ENCODE data around the gene TRAF7.
"Not testable (repeated sequence)": the region's sequence is repeated elsewhere in the genome, so short reads cannot be mapped to it uniquely, and the experiment has no call there.

Gene TRAF7

DNA sequence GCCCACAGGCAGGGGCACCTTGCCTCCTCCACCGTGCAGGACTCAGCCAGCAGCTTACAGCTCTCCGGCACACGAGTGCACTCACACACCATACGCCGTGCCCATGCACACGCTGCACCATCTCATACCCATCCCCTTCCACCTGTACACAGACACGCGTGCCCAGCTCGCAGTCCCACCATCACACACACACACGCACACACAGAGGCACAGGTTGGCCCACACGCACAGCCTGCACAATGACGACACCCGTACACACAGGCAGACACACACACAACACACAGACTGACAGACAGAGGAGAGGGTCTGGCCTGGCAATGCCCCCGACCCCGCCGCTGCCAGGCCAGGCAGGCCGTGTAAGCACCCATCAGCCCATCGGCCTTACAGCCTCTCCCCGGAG is 28.8 kb downstream of the TRAF7 start:
- DNase-seq, result no peak

DNA sequence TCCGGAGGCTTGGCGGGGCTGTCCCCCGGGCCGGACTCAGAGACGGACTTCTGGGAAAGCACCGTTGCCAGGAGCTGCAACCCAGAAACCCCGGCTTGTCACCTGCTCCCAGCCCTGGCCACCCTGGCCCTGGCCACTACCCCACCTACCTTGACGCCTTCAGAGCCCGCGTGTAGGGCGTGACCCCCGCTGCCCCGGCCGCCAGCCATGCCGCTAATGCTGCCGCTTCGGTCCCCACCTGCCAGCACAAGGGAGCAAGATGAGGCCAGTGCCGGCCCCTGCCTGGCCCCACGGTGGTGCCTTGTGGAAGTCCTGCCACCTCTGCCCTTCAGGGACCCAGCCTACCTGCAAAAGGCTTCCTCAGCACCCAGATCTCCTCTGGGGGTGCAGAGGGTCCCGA is 29.4 kb downstream of the TRAF7 start:
- no peak for DNase-seq

DNA sequence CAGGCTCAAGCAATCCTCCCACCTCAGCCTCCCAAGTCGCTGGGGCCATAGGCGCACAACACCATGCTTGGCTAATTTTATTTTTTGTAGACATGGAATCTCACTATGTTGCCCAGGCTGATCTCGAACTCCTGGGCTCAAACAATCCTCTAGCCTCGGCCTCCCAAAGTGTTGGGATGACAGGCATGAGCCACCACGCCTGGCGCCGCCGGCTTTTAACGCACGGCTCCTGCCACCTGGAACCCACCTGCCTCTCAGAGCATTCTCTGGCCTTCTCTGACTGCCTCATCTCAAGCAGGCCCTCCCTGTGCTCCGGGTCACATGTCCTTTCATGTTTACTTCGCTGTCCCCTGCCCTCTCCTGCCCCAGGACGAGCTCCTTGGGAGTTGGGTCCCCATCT is 30.5 kb downstream of the TRAF7 start:
- no peak for DNase-seq

DNA sequence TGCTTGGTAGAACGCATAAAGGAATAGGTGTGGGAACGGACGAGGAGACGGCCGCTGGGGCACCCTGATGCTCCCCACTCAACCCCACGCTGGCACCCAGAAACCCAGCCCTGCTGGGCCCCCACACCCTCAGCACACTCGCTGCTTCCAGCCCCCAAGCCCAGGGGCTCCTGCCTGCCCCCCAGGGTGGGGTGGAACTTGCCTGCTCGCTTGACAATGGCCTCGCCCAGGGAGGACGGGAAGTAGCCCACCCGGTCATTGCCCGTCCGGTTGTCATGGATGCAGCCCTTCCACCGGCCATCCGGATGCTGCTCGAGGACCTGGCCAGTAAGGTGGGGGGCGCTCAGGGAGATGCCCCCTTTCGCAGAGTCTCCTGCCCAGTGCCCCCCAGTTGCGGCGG is 30.9 kb downstream of the TRAF7 start:
- no peak for DNase-seq

DNA sequence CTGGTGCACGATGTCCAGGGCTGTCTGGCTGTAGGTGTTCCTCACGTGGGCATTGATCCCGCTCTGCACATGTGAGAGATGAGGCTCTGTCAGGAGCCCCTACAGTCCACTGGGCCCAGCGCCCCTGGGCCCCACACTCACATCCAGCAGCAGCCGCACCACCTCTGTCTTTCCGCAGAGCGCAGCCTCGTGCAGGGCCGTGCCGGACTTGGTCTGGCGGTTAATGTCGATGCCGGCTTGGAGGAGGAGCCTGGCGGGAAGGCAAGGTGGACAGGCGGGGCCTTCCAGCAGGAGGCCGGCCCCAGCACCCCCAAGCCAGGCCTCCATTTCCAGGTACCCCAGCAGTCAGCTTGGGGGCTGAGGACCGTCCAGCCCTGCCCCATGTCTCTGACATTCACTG is 31.6 kb downstream of the TRAF7 start:
- DNase-seq, result no peak

DNA sequence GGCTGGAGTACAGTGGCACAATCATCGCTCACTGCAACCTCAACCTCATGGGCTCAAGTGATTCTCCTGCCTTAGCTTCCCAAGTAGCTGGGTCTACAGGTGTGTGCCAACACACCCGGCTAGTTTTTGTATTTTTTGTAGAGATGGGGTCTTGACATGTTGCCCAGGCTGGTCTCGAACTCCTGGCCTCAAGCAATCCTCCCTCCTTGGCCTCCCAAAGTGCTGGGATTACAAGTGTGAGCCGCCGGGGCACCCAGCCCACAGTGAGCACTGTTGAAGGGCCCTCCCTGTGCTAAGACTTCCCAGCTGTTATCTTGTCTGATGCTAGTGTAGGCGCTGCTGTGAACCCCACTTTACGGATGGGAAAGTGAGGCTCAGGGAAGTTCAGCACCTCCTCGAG is 32.8 kb downstream of the TRAF7 start:
- DNase-seq, result no peak

- DNase-seq, result no peak
These were observed 33.8 kb downstream of the TRAF7 start for GRCh38 chr16:2189252-2189893.

DNA sequence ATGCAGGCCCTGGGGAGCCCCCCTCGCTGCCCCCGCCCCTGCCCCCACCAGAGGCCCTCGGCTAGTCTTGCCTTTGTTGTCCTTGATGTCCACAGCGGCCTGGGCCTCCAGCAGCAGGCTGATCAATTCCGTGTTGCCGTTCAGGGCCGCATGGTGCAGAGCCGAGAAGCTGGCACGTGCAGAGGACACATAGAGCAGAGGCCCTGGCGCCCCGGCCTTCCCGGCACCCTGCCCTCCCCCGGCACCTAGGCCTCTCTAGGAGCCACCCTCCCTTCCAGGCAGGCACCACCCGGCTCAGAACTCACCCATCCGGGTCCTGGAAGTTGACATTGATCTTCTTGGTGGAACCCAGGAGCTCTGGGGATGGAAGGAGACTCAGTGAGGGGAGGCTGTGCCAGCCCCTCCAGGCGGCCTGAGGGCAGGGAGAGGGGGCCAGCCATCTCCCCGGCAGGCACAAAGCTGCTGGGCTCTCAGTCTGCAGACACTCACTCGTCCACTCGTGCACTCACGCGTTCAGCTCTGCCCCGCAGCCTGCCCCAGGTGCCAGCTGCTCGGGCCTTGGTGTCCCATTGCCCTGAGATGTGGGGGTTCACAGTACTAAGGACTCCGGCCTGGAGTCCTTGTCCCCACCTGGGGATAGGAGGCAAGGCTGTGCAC is 34.5 kb downstream of the TRAF7 start:
- DNase-seq, result no peak

DNA sequence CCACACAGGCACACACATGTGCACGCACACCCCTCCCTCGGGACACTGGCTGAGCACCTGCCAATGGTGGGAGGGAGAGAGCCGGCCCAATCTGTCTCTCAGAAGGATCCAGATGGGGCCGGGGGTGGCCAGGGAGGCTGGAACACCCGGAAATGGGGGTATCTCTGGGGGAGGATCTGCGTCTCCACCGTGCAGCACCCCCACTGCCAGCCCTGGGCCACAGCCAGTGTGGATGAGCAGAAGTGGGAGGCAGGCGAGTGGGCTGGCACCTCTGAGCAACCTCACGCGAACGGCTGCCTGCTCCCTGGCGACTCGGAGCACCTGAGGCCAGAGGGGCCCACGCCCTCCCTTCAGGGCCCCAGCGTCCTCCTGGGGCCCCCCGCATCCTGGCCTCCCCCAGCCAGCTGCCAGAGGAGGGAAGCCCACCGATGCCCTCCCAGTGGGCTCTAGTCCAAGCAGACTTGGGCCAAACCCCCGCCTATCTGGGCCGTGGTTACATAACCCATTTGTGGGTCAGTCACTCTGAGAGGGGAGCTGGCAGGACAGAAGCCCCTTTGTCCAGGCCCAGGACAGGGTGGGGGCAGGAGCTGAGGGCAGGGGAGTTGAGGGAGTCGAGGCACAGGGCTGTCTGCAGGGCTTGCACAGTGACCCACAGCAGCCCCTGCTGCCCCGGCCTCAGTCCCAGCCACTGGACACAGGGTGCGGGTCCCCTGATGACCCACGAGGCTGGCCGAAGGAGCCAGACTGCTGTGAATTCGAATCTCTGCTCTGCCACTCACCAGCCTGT is 35.3 kb downstream of the TRAF7 start:
- DNase-seq, result no peak

DNA sequence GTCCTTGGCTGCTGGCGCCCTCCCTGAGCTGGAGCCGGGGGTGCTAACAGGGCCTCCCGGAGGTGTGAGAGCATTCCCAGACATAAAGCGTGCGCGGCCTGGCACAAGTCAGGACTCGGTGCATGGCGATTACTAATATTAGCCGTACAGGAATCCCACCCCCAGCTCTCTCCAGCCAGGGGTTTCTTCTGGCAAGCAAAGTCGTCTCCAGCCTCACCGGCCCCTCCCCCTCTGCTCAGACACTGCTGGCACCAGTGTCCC is 35.8 kb downstream of the TRAF7 start:
- no peak for DNase-seq

DNA sequence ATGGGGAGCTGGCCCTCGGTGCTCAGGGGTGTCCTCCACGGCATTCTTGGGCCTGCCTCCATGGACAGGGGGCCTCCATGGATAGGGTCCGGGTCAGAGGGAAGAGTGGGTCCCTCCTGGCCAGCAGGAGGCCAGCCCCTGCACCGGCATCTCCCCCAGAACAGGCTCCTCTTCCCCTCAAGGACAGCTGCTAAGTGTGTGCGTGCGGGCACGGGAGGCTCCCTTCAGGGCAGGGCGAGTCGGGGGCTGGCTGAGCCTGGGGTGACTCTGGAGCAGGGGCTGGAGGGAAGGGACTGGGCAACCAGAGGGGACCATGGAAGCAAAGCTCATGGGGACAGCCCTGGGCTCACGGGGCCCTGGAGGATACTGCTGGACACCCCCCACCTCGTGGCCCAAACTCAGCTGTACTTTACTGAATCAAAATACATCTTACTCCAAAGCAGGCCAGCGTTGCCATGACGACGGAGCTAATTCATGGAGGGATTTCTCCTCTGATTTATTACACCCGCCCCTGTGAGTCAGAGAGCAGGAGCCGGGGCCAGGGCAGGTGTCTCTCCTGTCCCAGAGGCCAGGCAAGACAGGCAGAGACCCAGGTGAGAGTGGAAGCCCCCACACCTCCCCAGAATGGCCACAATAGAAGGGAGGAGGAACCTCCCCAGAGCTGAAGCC is 38.7 kb downstream of the TRAF7 start:
- DNase-seq, result no peak

GRCh38 chr16:2194852-2195321 is 39.3 kb downstream of the TRAF7 start:
- peak; percentile 64 for DNase-seq

DNA sequence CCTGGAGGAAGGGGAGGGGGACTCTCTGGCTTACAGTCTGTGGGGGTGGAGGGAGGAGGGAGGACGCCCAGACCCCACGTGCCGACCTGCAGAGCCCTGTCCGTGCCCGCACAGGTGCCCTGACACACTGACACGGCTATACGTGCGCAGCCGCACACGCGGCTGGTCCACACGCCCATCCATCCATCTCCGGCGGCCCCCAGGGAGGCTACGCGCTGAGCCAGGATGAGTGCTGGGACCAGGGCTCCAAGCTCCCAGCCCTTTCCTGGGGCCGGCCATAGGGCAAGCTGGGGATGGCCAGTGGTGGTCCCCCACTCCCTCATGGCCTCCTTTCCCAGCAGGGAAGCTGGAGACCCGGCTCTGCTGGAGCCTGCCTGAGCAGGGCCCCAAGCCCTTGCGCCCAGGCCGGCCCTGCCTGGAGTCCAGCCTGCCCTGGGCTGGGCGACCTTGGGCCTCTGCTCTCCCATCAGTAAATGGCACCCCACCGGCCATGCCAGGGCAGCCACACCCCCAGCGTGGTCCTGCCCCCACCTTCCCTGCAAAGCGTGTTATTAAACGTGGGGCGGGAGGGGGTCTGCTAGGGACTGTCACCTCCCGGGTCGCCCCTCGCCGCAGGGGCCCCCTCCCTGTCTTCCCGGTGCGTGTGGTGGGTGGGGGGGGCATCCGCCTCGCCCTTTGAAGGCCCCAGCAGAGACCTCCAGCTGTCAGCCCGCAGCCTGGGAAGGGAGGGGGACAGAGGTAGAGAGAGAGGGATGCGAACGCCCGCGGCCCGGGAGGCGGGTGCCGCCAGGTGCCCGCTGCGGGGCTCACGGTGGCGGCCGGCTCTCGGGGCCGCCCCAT is 40.0 kb downstream of the TRAF7 start:
- DNase-seq, result no peak

DNA sequence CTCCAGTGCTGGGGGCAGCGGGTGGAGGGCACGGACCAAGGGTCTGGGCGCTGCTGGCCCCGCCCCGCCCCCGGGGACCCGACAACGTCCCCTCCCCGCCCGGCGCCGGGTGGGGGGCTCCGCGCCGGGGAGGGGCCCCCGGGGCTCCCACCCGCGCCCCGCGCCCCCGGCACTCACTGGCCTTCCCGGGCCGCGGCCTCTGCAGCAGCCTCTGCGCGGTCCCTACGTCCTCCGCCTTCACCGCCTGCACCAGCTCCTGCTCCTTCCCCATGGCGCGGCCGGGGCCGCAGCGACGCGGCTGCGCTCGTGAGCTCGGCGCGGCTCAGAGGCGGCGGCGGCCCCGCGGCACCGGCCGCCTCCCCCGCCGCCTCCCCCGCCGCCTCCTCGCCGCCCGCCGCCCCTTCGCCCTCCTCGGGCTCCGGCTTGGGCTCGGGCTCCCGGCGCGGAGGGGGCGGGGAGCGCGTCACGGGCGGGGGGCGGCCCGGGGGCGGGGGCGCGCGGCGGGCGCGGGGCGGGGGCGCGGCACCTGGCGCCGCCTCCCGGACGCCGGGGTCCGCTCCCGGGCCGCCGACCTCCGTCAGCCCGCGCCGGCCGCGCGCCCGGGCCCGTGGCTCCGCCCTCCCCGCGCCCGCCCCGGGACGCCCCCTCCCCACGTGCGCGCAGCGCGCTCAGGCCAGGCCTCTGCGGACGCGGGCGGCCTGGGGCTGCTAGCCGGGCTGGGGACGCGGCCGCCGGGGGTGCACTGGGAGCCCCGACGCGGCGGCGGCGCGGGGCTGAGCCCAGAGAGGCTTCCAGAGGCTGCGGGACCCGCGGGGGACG is 40.8 kb downstream of the TRAF7 start, which contains the start of gene CASKIN1:
TSS of gene CASKIN1 (minus strand) at position 444 of the 819 bp plus-strand sequence. CDS start at position 271, 173 bp downstream.
- no peak for DNase-seq

- no peak for DNase-seq
These were observed 41.5 kb downstream of the TRAF7 start for GRCh38 chr16:2196981-2197511.

GRCh38 chr16:2197765-2198164 is 42.2 kb downstream of the TRAF7 start:
- DNase-seq, result no peak

DNA sequence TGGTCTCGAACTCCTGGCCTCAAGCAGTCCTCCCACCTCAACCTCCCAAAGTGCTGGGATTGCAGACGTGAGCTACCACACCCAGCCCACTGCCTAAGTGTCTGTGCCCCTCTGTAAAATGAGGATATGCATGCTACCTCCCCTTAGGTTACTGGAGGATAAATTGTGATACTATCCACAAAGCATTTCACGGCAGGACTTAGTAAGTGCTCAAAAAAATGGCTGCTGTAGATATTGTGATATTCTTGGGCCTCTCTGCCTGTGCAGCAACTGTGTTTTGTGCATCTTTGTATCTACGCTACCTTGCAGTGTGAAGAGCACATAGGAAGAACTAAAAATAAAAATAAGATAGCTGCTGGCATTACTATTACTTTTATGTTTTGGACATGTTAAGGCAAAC is 42.7 kb downstream of the TRAF7 start:
- no peak for DNase-seq

- DNase-seq, result no peak
These were observed 43.5 kb downstream of the TRAF7 start for GRCh38 chr16:2199095-2199494.

GRCh38 chr16:2199621-2200139 is 44.1 kb downstream of the TRAF7 start:
- no peak for DNase-seq

DNA sequence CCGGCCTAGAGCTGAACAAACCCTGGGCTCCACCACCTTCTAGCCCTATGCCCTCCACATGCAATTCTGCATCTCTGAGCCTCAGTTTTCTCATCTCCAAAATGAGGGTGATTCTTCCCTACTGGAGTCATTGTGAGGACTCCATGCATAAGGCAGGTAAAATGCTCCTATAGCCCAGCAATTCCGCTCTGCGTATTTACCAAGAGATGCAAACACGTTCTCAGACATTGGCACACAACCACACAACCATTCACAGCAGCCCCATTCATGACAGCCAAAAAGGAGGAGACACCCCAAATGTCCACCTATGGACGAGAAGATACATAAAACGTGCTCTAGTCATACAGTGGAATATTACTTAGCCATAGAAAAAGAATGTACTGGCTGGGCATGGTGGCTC is 44.7 kb downstream of the TRAF7 start:
- DNase-seq, result no peak

GRCh38 chr16:2203119-2203688 is 47.6 kb downstream of the TRAF7 start:
- DNase-seq, result not testable (repeated sequence)

Measured in CD4-positive, alpha-beta T cell treated with Interleukin-15 for 1 hour (primary cell).